Rectal smooth muscle tissue (tissue), 1 donor: ENCODE measurements around the gene GPR35.

Experiments
- H3K27ac ChIP-seq: one replicate; pipeline ENCODE4 v1.7.0; 2013; ENCODE audit warnings: low read depth, low read length, inconsistent platforms
- H3K27me3 ChIP-seq: one replicate; pipeline ENCODE4 v1.7.0; 2013; ENCODE audit warnings: low read length; ENCODE audit not compliant: control insufficient read depth, insufficient read depth
- H3K36me3 ChIP-seq: one replicate; pipeline ENCODE4 v1.7.0; 2013; ENCODE audit warnings: low read length; ENCODE audit not compliant: control insufficient read depth, insufficient read depth
- H3K4me1 ChIP-seq: one replicate; pipeline ENCODE4 v1.7.0; 2013; ENCODE audit warnings: low read length; ENCODE audit not compliant: control insufficient read depth, insufficient read depth
- H3K4me3 ChIP-seq: one replicate; pipeline ENCODE4 v1.7.0; 2013; ENCODE audit warnings: low read length
- H3K9ac ChIP-seq: one replicate; pipeline ENCODE4 v1.7.0; 2013; ENCODE audit warnings: low read length

Gene GPR35

DNA sequence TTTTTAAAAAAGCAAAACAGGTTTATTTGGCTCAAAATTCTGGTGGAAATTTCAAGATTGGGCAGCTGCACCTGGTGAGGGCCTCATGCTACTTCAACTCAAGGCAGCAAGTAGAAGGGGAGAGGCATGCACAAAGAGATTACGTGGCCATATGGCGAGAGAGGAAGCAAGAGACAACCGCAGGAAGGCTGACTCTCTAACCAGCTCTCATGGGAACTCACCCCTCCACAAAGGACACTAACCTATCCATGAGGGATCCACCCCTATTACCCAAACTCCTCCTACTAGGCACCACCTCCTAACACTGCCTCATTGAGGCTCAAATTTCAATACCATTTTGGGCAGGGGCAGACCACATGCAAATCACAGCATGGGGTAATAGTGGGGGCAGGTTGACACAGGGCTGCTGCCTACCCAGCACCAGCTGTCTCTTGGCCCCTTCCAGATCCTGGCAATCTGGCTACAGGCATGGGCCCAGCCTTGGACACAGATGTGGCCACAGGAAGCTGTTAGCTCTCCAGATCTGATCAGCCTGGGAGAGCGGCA is 40.7 kb upstream of the GPR35 start:
- Histone ChIP-seq H3K27ac (no peak overlapping the region), H3K27me3 (no peaks in the 10 kb centered on the region), H3K4me1 (peaks cover 18% of the 10 kb centered on the region), H3K4me3 (no peak overlapping the region), H3K36me3 (no peaks in the 10 kb centered on the region), H3K9ac (no peak overlapping the region)

- Histone ChIP-seq H3K27ac (no peak overlapping the region), H3K36me3 (no peaks in the 10 kb centered on the region), H3K4me1 (peaks cover 18% of the 10 kb centered on the region), H3K27me3 (no peaks in the 10 kb centered on the region), H3K4me3 (peak overlapping the region; percentile 95), H3K9ac (no peak overlapping the region)
Measured at GRCh38 chr2:240585101-240585500, 40.2 kb upstream of the GPR35 start.

DNA sequence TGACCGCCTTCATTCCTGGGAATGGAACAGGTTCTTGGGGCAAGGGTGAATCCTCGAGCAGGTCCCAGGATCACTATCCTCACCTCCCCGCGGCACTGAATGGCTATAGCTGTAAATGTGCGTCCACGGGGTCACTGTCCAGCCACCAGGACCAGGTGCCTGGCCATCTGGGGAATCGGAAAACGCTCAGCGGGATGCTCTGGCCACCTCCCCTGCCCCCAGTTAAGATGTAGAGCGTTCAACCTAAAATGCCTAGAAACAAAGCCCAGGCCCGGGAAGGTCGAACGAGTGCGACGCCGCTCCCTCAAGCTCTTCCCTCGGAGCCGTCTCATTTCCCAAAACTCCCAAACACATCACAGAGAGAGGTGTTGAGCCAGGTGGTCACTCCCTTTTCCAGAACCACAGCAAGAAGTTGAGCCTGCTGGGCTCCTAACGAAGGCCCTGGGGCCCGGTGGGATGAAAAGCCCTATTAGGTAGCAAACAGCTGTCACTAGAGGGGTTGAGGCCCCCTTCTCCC is 39.5 kb upstream of the GPR35 start:
- Histone ChIP-seq H3K4me1 (peaks cover 18% of the 10 kb centered on the region), H3K9ac (peak overlapping the region; percentile 98), H3K4me3 (peak overlapping the region; percentile 95), H3K27ac (peak overlapping the region; percentile 92), H3K27me3 (no peaks in the 10 kb centered on the region), H3K36me3 (peaks cover 1% of the 10 kb centered on the region)

- Histone ChIP-seq H3K27me3 (no peaks in the 10 kb centered on the region), H3K36me3 (peaks cover 5% of the 10 kb centered on the region), H3K4me1 (peaks cover 18% of the 10 kb centered on the region), H3K27ac (peak within 1 kb of the TSS; percentile 92), H3K9ac (peak within 1 kb of the TSS; percentile 98), H3K4me3 (peak within 1 kb of the TSS; percentile 95)
Measured at GRCh38 chr2:240586198-240586918, 38.9 kb upstream of the GPR35 start, which contains the start of gene CAPN10. TSS of gene CAPN10 (plus strand) at chr2:240586734. CDS start at chr2:240586912, 178 bp downstream.

- peak overlapping the region; percentile 39 for H3K27ac ChIP-seq
- H3K36me3 ChIP-seq: peaks cover 10% of the 10 kb centered on the region
- H3K4me3 ChIP-seq: peak overlapping the region; percentile 80
- peaks cover 18% of the 10 kb centered on the region for H3K4me1 ChIP-seq
- H3K9ac ChIP-seq: peak overlapping the region; percentile 54
- H3K27me3 ChIP-seq: no peaks in the 10 kb centered on the region
Measured at GRCh38 chr2:240586919-240587800, 38.1 kb upstream of the GPR35 start.

GRCh38 chr2:240588006-240588655 is 37.1 kb upstream of the GPR35 start:
- H3K27ac ChIP-seq: no peak overlapping the region
- no peaks in the 10 kb centered on the region for H3K27me3 ChIP-seq
- H3K9ac ChIP-seq: no peak overlapping the region
- H3K4me1 ChIP-seq: peaks cover 18% of the 10 kb centered on the region
- peaks cover 10% of the 10 kb centered on the region for H3K36me3 ChIP-seq
- H3K4me3 ChIP-seq: peak overlapping the region; percentile 80

- Histone ChIP-seq H3K4me1 (peaks cover 18% of the 10 kb centered on the region), H3K4me3 (no peak overlapping the region), H3K27ac (no peak overlapping the region), H3K9ac (no peak overlapping the region), H3K27me3 (no peaks in the 10 kb centered on the region), H3K36me3 (peaks cover 12% of the 10 kb centered on the region)
Measured at GRCh38 chr2:240588669-240589068, 36.6 kb upstream of the GPR35 start.

GRCh38 chr2:240589375-240589774 is 35.9 kb upstream of the GPR35 start:
- H3K4me3 ChIP-seq: no peak overlapping the region
- no peak overlapping the region for H3K27ac ChIP-seq
- H3K36me3 ChIP-seq: peaks cover 13% of the 10 kb centered on the region
- H3K27me3 ChIP-seq: no peaks in the 10 kb centered on the region
- H3K4me1 ChIP-seq: peaks cover 18% of the 10 kb centered on the region
- H3K9ac ChIP-seq: no peak overlapping the region

GRCh38 chr2:240589850-240590525 is 35.3 kb upstream of the GPR35 start:
- H3K4me3 ChIP-seq: no peak overlapping the region
- H3K9ac ChIP-seq: no peak overlapping the region
- no peaks in the 10 kb centered on the region for H3K27me3 ChIP-seq
- peaks cover 13% of the 10 kb centered on the region for H3K36me3 ChIP-seq
- H3K4me1 ChIP-seq: peaks cover 14% of the 10 kb centered on the region
- H3K27ac ChIP-seq: no peak overlapping the region

- peaks cover 13% of the 10 kb centered on the region for H3K36me3 ChIP-seq
- no peak overlapping the region for H3K27ac ChIP-seq
- H3K4me3 ChIP-seq: no peak overlapping the region
- no peak overlapping the region for H3K9ac ChIP-seq
- H3K27me3 ChIP-seq: no peaks in the 10 kb centered on the region
- peaks cover 11% of the 10 kb centered on the region for H3K4me1 ChIP-seq
Measured at GRCh38 chr2:240590681-240591111, 34.6 kb upstream of the GPR35 start.

DNA sequence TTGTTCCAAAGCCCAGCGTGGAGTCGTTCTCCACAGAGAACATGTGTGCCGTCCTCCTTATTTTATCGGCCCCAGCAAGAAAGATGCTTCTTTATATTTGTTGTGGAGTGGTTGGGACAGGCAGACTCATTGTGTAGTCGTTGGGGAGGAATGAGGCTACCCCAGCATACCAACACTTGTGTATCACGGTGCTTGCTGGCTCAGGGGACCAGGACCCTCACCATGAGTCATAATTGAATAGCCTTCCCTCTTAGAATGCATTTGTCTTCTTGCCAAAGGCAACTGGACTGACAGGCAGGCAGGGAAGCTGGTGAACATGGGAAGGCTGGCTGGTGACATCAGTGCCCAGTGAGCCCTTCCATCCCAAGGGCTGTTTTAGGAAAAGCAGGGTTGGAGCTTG is 34.1 kb upstream of the GPR35 start:
- Histone ChIP-seq H3K4me3 (no peak overlapping the region), H3K27ac (no peak overlapping the region), H3K9ac (no peak overlapping the region), H3K36me3 (peaks cover 13% of the 10 kb centered on the region), H3K27me3 (no peaks in the 10 kb centered on the region), H3K4me1 (peaks cover 16% of the 10 kb centered on the region)
